ENCODE measurements around the gene OR2M7. TPM values are rescaled to one million over a fixed set of nuclear protein-coding genes. Genes with fewer than 3 reads are reported as not detected.

Gene OR2M7, protein sequence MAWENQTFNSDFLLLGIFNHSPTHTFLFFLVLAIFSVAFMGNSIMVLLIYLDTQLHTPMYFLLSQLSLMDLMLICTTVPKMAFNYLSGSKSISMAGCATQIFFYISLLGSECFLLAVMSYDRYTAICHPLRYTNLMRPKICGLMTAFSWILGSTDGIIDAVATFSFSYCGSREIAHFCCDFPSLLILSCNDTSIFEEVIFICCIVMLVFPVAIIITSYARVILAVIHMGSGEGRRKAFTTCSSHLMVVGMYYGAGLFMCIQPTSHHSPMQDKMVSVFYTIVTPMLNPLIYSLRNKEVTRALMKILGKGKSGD
- polyA plus RNA-seq (2013, experiment 1 of 2), result not detected
- polyA plus RNA-seq (2013, experiment 2 of 2), result not detected

DNA sequence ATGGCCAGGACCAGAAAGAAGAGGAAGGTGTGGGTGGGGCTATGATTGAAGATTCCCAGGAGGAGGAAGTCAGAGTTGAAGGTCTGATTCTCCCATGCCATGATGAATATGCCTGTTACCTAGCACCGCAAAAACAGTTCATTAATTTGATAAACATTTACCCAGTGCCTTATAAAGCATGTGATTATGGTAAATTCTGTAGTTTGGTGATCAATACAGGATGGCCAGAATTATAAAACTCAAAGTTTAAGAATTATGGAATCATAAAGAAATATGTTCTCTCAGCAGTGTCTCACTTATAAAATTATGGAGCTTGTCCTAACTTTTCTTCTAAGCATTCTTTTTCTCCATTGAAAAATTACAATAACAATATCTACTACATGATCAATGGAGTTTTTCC lies at the start of gene OR2M7:
OR2M7 (minus strand) TSS at position 101 of the 400 bp plus-strand sequence; CDS start at position 101, 0 bp downstream.
- Histone ChIP-seq H2AK5ac (ENCODE audit: low read length) (no peak within 1 kb of the TSS), H3K23ac (ENCODE audit: low read length) (no peak within 1 kb of the TSS), H3K27me3 (ENCODE audit: insufficient read depth, low read length, poor library complexity) (no peaks in the 10 kb centered on the region), H2BK5ac (ENCODE audit: low read length) (no peak within 1 kb of the TSS), H3K9ac (ENCODE audit: low read length) (no peak within 1 kb of the TSS), H4K8ac (ENCODE audit: low read depth, low read length) (no peak within 1 kb of the TSS), H3K27ac (ENCODE audit: low read depth, low read length) (no peak within 1 kb of the TSS), H3K56ac (ENCODE audit: low read length) (no peak within 1 kb of the TSS), H3K4ac (ENCODE audit: low read depth, low read length) (no peak within 1 kb of the TSS), H3K4me1 (ENCODE audit: control insufficient read depth, low read depth, low read length) (no peaks in the 10 kb centered on the region), H3K36me3 (ENCODE audit: control insufficient read depth, insufficient read depth, low read length) (no peaks in the 10 kb centered on the region), H4K5ac (ENCODE audit: low read length) (no peak within 1 kb of the TSS), H3K4me2 (ENCODE audit: low read length) (no peak within 1 kb of the TSS), H3K79me1 (ENCODE audit: low read length) (no peaks in the 10 kb centered on the region), H2BK120ac (ENCODE audit: low read depth, low read length) (no peak within 1 kb of the TSS), H3K4me3 (ENCODE audit: low read length) (no peak within 1 kb of the TSS), H2BK15ac (replicated peaks; ENCODE audit: low read depth) (no peak within 1 kb of the TSS), H3K79me2 (ENCODE audit: control insufficient read depth, insufficient read depth, low read length) (no peaks in the 10 kb centered on the region), H3K18ac (ENCODE audit: low read length) (no peak within 1 kb of the TSS)
- DNase-seq, result no peak
- no CpG with 5 or more reads among the region's 1 CpG for WGBS (ENCODE audit: extremely low coverage, insufficient coverage, low lambda C conversion rate)

- H3K36me3 ChIP-seq (ENCODE audit: control insufficient read depth, insufficient read depth, low read length), result no peaks in the 10 kb centered on the region
Observed at GRCh38 chr1:248373761-248374160, 49.4 kb upstream of the OR2M7 start.

DNA sequence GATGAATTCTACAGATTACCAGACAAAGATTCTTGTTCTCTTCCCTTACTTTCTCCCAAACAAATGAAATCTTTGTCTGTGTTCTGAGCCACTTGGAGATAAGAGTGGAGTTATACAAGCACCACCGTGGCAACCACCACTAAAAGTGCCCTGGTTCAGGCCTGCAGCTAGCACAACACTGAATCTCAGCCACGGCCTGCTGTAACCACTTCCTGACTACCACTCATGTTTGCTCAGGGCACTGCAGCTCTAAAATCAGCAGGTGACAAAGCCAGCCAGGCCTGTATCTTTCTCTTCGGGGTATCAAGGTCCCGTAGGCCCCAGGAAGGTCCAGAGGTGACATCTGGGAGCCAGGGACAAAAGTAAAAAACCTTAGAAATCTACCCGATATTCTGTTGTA lies 48.0 kb upstream of the OR2M7 start:
- H3K4me3 ChIP-seq (ENCODE audit: low read length), result no peak overlapping the region
- H3K36me3 ChIP-seq (ENCODE audit: control insufficient read depth, insufficient read depth, low read length), result no peaks in the 10 kb centered on the region
- H2AK5ac ChIP-seq (ENCODE audit: low read length), result no peak overlapping the region
- no peak overlapping the region for H4K5ac ChIP-seq (ENCODE audit: low read length)
- H3K9ac ChIP-seq (ENCODE audit: low read length), result no peak overlapping the region
- no CpG with 5 or more reads among the region's 5 CpGs for WGBS (ENCODE audit: extremely low coverage, insufficient coverage, low lambda C conversion rate)
- H3K79me2 ChIP-seq (ENCODE audit: control insufficient read depth, insufficient read depth, low read length), result no peaks in the 10 kb centered on the region
- H3K4me2 ChIP-seq (ENCODE audit: low read length), result no peak overlapping the region
- H3K4me1 ChIP-seq (ENCODE audit: control insufficient read depth, low read depth, low read length), result no peaks in the 10 kb centered on the region
- H3K79me1 ChIP-seq (ENCODE audit: low read length), result no peaks in the 10 kb centered on the region
- H2BK120ac ChIP-seq (ENCODE audit: low read depth, low read length), result no peak overlapping the region
- no peak overlapping the region for H2BK5ac ChIP-seq (ENCODE audit: low read length)
- no peak overlapping the region for H3K56ac ChIP-seq (ENCODE audit: low read length)
- H3K27me3 ChIP-seq (ENCODE audit: insufficient read depth, low read length, poor library complexity), result no peaks in the 10 kb centered on the region
- H3K27ac ChIP-seq (ENCODE audit: low read depth, low read length), result no peak overlapping the region
- H3K23ac ChIP-seq (ENCODE audit: low read length), result no peak overlapping the region
- no peak overlapping the region for H4K8ac ChIP-seq (ENCODE audit: low read depth, low read length)
- H2BK15ac ChIP-seq (replicated peaks; ENCODE audit: low read depth), result no peak overlapping the region
- H3K4ac ChIP-seq (ENCODE audit: low read depth, low read length), result no peak overlapping the region
- no peak overlapping the region for H3K18ac ChIP-seq (ENCODE audit: low read length)
- DNase-seq, result no peak

More at GRCh38 chr1:248373761-248374160, 49.4 kb upstream of the OR2M7 start:
- no peak overlapping the region for H3K27ac ChIP-seq (ENCODE audit: low read depth, low read length)
- no peak for DNase-seq
- H3K79me1 ChIP-seq (ENCODE audit: low read length), result no peaks in the 10 kb centered on the region
- H3K9ac ChIP-seq (ENCODE audit: low read length), result no peak overlapping the region
- H3K4me2 ChIP-seq (ENCODE audit: low read length), result no peak overlapping the region
- H3K27me3 ChIP-seq (ENCODE audit: insufficient read depth, low read length, poor library complexity), result no peaks in the 10 kb centered on the region
- H4K8ac ChIP-seq (ENCODE audit: low read depth, low read length), result no peak overlapping the region
- H4K5ac ChIP-seq (ENCODE audit: low read length), result no peak overlapping the region
- no peak overlapping the region for H2BK120ac ChIP-seq (ENCODE audit: low read depth, low read length)
- H3K79me2 ChIP-seq (ENCODE audit: control insufficient read depth, insufficient read depth, low read length), result no peaks in the 10 kb centered on the region
- no peak overlapping the region for H2AK5ac ChIP-seq (ENCODE audit: low read length)
- no peak overlapping the region for H3K56ac ChIP-seq (ENCODE audit: low read length)
- H3K4me3 ChIP-seq (ENCODE audit: low read length), result no peak overlapping the region
- no CpG with 5 or more reads among the region's 4 CpGs for WGBS (ENCODE audit: extremely low coverage, insufficient coverage, low lambda C conversion rate)
- H3K23ac ChIP-seq (ENCODE audit: low read length), result no peak overlapping the region
- H3K4ac ChIP-seq (ENCODE audit: low read depth, low read length), result no peak overlapping the region
- H3K4me1 ChIP-seq (ENCODE audit: control insufficient read depth, low read depth, low read length), result no peaks in the 10 kb centered on the region
- H2BK5ac ChIP-seq (ENCODE audit: low read length), result no peak overlapping the region
- no peak overlapping the region for H2BK15ac ChIP-seq (replicated peaks; ENCODE audit: low read depth)
- no peak overlapping the region for H3K18ac ChIP-seq (ENCODE audit: low read length)

DNA sequence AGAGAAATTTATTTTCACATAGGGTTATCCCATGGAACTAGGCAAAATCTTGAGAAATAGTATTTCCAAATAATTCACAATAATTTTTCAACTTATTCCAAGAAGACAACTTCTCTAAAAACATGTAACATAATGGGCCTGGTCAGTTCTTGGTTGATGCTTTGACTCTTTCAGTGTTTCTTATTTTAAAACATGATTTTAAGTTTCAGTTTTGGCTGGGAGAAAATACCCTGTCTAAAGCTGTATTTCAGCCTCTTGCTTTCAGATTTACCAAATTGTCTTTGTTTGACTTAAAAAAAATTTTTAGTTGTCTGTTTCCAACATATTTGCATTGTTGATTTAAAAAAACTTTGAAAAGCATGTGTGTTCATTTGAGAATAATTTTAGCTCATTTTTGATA lies 42.2 kb upstream of the OR2M7 start:
- H3K79me1 ChIP-seq (ENCODE audit: low read length), result no peaks in the 10 kb centered on the region
- no peak for DNase-seq
- no peak overlapping the region for H2BK15ac ChIP-seq (replicated peaks; ENCODE audit: low read depth)
- H3K56ac ChIP-seq (ENCODE audit: low read length), result no peak overlapping the region
- no peak overlapping the region for H2BK120ac ChIP-seq (ENCODE audit: low read depth, low read length)
- H3K9ac ChIP-seq (ENCODE audit: low read length), result no peak overlapping the region
- H3K23ac ChIP-seq (ENCODE audit: low read length), result no peak overlapping the region
- no peak overlapping the region for H4K8ac ChIP-seq (ENCODE audit: low read depth, low read length)
- H3K18ac ChIP-seq (ENCODE audit: low read length), result no peak overlapping the region
- no peaks in the 10 kb centered on the region for H3K36me3 ChIP-seq (ENCODE audit: control insufficient read depth, insufficient read depth, low read length)
- H3K79me2 ChIP-seq (ENCODE audit: control insufficient read depth, insufficient read depth, low read length), result no peaks in the 10 kb centered on the region
- H4K5ac ChIP-seq (ENCODE audit: low read length), result no peak overlapping the region
- no peak overlapping the region for H2BK5ac ChIP-seq (ENCODE audit: low read length)
- H3K27ac ChIP-seq (ENCODE audit: low read depth, low read length), result no peak overlapping the region
- no peaks in the 10 kb centered on the region for H3K27me3 ChIP-seq (ENCODE audit: insufficient read depth, low read length, poor library complexity)
- no peaks in the 10 kb centered on the region for H3K4me1 ChIP-seq (ENCODE audit: control insufficient read depth, low read depth, low read length)
- no peak overlapping the region for H3K4me2 ChIP-seq (ENCODE audit: low read length)
- no peak overlapping the region for H3K4me3 ChIP-seq (ENCODE audit: low read length)
- H2AK5ac ChIP-seq (ENCODE audit: low read length), result no peak overlapping the region
- no peak overlapping the region for H3K4ac ChIP-seq (ENCODE audit: low read depth, low read length)

DNA sequence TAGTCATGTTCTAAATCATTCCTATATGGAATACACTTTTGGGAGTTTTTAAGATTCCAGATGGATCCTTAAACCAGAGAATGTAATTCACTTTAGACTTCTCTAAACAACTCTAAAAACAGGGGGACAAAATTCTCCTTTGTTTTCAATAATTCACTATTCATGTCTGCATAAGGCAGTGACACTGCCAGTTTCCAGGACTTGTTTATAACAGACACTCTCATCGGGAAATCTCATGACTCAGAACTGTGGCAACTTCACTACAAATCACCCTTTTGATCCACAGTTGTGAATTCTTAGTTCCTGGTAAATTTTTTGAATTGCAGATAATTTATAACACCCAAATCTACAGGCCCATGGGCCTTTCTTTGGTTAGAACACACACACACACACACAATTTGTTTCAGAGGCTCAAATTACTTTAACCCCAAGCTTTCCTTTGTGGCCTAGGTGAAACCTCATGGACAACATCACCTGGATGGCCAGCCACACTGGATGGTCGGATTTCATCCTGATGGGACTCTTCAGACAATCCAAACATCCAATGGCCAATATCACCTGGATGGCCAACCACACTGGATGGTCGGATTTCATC lies 36.9 kb upstream of the OR2M7 start, which contains the start of gene OR2T4:
OR2T4 (plus strand) TSS at position 545 of the 595 bp plus-strand sequence; CDS start at position 545, 0 bp downstream.
- Histone ChIP-seq H3K4me3 (ENCODE audit: low read length) (no peak within 1 kb of the TSS), H3K36me3 (ENCODE audit: control insufficient read depth, insufficient read depth, low read length) (no peaks in the 10 kb centered on the region), H3K79me2 (ENCODE audit: control insufficient read depth, insufficient read depth, low read length) (no peaks in the 10 kb centered on the region), H3K9ac (ENCODE audit: low read length) (no peak within 1 kb of the TSS), H2BK5ac (ENCODE audit: low read length) (no peak within 1 kb of the TSS), H3K23ac (ENCODE audit: low read length) (no peak within 1 kb of the TSS), H2BK120ac (ENCODE audit: low read depth, low read length) (no peak within 1 kb of the TSS), H3K79me1 (ENCODE audit: low read length) (no peaks in the 10 kb centered on the region), H3K4me2 (ENCODE audit: low read length) (no peak within 1 kb of the TSS), H4K5ac (ENCODE audit: low read length) (no peak within 1 kb of the TSS), H2AK5ac (ENCODE audit: low read length) (no peak within 1 kb of the TSS), H3K18ac (ENCODE audit: low read length) (no peak within 1 kb of the TSS), H4K8ac (ENCODE audit: low read depth, low read length) (no peak within 1 kb of the TSS), H3K27me3 (ENCODE audit: insufficient read depth, low read length, poor library complexity) (no peaks in the 10 kb centered on the region), H3K4me1 (ENCODE audit: control insufficient read depth, low read depth, low read length) (no peaks in the 10 kb centered on the region), H3K4ac (ENCODE audit: low read depth, low read length) (no peak within 1 kb of the TSS), H3K27ac (ENCODE audit: low read depth, low read length) (no peak within 1 kb of the TSS), H3K56ac (ENCODE audit: low read length) (no peak within 1 kb of the TSS), H2BK15ac (replicated peaks; ENCODE audit: low read depth) (no peak within 1 kb of the TSS)
- no CpG with 5 or more reads among the region's 3 CpGs for WGBS (ENCODE audit: extremely low coverage, insufficient coverage, low lambda C conversion rate)
- DNase-seq, result no peak

All from mesendoderm (in vitro differentiated cells).